Measurements from ENCODE around the gene PMP22. TPM values are rescaled to one million over a fixed set of nuclear protein-coding genes. Genes with fewer than 3 reads are reported as not detected.

Gene PMP22
- 74.7 TPM for polyA plus RNA-seq (2013, experiment 1 of 2; ENCODE audit: insufficient read length)
- polyA plus RNA-seq (2013, experiment 2 of 2; ENCODE audit: insufficient read length), result 82.1 TPM

DNA sequence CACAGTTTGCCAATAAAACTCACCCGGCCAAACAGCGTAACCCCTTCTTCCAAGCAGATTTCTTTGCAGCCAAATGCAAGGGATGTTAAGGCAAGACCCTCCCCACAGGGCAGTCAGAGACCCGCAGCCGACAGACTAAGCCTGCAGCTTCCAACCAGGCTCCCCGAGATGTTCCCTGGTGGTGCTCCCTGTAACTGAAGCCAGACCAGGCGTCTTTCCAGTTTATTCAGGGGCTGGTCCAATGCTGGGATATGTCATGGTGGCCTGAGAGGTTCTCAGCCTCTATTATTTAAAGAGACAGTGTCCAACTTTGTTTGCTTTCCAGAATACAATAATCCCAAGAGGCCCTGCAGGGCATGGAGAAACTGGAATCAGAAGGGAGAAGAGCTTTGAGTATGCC lies at the start of gene PMP22:
Gene PMP22, minus strand, starts transcription at position 196 of the 400 bp plus-strand sequence. CDS start 4,599 bp downstream, outside the sequence.
- DNase-seq, result no peak

DNA sequence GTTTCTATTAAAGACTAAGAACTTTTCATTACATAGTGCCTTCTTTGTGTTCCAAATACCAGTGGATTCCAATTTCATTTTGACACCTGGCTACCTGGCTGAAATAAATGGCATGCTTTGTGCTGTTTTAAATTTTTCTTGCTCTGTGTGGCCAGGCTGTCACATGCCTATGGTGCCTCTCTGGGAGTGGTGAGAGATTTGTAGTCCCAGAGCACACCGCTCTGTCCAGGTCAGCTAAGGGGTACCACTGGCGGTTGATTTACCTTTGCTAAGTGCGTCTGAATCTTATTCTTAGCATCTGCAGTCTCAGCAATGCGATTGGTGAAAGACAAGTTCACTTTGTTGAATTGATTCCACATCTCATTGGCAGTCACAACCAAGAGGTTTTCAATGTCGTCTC lies 46.9 kb upstream of the PMP22 start:
- no peak for DNase-seq

DNA sequence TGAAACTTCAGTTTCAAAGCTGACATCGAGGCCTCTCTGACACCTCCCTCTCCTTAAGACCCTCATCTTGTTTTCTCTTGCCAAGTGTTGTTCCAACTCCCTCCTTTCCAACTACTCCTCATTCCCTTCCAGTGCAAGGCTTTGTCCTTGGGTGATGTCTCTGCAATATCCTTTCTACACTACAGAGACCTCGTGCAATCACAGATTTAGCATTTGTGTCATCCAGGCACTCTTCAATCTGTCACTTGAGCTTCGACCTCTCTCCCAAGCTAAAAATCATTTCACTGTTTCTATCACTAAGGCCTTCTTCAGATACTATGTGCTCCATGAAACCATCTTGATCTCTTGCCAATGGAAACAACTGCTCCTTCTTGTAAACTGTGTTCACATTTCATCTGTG lies 44.7 kb upstream of the PMP22 start:
- DNase-seq, result no peak

GRCh38 chr17:15309236-15309635 lies 44.1 kb upstream of the PMP22 start:
- no peak for DNase-seq

GRCh38 chr17:15308758-15309157 lies 43.6 kb upstream of the PMP22 start:
- no peak for DNase-seq

DNA sequence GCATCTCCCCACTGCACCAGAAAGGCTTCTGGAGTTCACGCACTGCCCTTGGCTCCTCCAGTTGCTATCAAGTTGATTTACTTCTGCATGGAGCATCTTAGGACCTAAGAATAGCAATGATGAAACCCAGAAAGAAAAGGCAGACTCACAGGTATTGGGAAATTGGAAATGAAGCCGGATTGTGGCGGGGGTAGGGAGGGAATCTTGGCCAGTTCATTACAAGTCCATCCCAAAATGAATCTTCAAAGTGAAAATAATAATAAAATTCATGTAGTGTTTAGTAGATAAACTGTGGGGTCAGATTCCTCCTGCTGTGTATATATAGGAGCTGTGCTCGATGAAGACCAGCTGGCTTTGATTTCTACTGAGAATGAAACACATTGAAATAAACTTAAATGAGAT lies 42.6 kb upstream of the PMP22 start:
- DNase-seq, result no peak

GRCh38 chr17:15303851-15304250 lies 38.7 kb upstream of the PMP22 start:
- no peak for DNase-seq

- no peak for DNase-seq
Observed at GRCh38 chr17:15303268-15303667, 38.1 kb upstream of the PMP22 start.

DNA sequence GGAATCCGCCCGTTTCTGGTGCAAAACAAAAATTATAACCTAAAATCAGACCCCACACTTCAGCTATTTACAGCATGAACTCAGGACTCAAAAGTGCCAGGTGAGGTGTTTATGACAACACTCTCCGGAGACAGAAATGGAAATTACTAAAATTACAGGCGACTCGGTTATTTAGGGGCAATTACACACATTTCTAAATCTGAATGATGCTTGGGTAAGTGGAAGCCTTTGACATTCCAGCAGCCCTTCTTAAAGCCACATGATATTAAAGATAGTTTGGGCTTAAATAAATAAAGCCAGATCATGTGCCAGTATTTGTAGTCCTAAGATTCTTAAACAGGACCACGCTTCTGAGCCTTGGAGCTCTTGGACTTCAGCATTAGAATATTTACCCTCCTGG lies 36.7 kb upstream of the PMP22 start:
- DNase-seq, result no peak

GRCh38 chr17:15298176-15298575 lies 33.0 kb upstream of the PMP22 start:
- DNase-seq, result peak; percentile 79

DNA sequence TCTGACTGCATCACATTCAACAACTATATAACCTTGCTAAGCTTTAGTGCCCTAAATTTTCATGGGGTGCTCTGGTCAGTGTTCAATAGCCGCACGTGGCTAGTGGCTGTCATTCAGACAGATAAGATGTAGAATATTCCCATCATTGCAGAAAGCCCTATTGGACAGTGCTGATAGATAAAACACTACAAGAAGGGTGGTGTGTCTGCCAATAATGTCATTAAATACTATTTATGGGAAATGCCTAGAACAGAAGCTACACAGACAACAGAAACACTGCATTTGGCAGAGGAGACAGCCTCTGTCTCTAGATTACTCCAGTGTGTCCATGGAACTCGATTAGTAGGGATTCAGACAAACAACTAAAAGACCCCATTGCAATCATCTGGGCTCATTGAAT lies 28.4 kb upstream of the PMP22 start:
- no peak for DNase-seq

GRCh38 chr17:15291674-15292361 lies 26.7 kb upstream of the PMP22 start:
- peak; percentile 71 for DNase-seq

DNA sequence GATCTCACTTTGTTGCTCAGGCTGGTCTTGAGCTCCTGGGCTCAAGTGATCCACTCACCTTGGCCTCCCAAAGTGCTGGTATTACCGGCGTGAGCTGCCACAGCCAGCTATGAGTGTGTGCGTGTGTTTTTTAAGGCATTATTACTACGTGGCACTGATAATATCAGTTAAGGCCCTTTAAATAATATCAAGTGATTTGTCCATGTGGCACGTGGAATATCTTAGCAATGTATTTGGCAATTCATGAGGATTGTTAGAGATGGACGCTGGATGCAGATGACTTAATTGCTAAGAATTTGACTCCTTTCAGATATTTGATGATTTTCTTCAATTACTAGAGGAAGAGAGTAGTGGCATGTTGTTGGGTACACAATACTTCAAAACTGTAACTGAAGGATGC lies 25.5 kb upstream of the PMP22 start:
- DNase-seq, result peak; percentile 50

GRCh38 chr17:15289285-15290183 lies 24.4 kb upstream of the PMP22 start:
- DNase-seq, result no peak

DNA sequence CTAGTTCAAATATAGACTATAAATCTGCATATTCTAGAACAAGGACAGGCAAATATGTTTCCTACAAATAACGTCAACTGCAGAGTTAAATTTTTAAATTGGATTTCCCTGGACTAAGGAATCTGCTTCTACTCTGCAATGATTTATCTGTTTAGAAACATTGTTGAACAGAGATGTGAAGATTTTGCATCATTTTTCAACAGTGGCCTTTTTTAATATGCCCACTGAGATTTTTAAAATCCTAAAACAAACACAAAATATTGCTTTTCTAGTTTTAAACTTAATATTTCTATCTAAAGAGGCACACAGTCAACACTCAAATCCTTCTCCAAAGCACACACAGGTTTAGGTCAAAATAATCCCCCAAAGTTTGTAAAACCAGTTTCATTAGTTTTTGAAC lies 23.7 kb upstream of the PMP22 start:
- no peak for DNase-seq

DNA sequence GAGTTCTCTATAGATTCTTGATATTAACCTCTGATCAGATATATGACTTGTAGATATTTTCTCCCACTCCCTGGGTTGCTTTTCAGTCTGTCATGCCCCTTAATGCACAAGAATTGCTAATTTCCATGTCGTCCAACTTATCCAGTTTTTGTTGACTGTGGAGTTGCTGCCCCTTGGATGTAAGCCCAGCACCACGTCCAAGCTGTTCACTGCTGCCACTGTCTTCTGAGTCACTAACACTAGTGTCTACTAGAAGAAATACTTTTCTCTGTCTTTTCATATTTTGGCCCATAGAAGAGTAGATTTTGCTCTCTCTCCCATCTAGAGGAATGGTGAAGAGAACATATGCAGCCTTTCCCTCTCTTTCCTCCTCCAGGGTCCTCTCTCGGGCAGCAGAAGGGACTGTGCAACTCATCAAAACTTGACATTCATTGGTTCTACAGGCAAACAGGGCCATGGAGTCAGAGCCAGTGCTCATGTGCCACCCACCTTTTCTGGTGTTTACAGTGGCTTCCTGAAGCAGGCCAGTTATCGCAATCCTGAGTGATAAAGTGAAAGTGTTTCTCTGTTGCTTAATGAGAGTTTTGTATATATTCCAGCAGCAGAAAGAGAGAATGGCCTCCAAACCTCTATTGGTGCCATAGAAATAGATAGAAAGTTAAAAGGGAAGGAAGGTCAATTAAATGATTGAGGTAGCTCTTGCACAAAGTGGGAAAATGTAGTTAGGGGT lies 22.6 kb upstream of the PMP22 start:
- DNase-seq, result no peak

GRCh38 chr17:15285466-15285865 lies 20.3 kb upstream of the PMP22 start:
- DNase-seq, result no peak

DNA sequence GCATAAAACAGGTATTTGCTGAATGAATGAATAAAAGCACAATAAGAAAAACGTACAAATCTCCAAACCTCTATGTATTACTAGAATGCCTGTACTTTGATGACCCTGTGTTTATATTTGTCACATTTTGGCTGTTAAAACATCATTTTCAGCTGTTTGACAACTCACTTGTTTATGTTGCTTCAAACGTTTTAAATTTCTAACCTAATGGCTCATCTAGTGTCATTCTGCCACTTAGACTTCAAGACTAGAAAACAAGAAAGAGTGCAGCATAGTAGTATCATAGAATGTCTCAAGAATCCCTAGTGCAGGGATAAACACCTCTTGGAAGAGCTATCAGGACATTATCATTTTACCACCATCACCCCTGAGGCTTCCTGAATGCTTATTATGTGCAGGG lies 19.4 kb upstream of the PMP22 start:
- no peak for DNase-seq

- no peak for DNase-seq
Observed at GRCh38 chr17:15284107-15284506, 19.0 kb upstream of the PMP22 start.

- no peak for DNase-seq
Observed at GRCh38 chr17:15281909-15282308, 16.8 kb upstream of the PMP22 start.

DNA sequence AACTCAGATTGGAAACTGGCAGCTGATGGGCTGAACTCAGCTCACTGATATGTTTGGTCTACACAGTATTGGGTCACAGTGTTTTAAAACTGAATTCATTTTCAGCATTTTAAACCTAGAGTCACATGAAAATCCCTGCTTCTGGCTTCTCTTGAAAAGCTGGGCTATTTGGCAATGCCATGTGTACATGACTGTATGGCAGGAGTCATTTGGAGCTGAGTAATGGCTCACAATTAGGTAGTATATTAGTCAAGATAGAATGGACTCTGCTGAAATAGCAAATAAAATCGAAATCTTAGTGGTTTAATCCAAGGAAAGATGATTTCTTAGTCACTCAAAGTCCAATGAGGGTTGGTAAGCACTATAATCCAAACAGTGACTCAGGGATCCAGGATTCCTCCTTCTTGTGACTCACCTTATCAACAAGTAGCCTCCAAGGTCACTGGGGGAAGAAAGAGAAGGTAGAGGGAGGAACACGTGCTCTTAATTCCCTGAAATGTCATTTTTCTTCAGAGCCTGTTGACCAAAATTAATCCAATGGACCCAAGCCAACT lies 13.9 kb upstream of the PMP22 start:
- peak; percentile 86 for DNase-seq

- DNase-seq, result no peak
Observed at GRCh38 chr17:15278380-15278779, 13.3 kb upstream of the PMP22 start.

GRCh38 chr17:15274017-15274416 lies 8.9 kb upstream of the PMP22 start:
- DNase-seq, result no peak

Measured in fibroblast of skin of scalp (primary cell).